Measurements from ENCODE around the gene TAP2.
A peak's percentile ranks its signal among the peaks of the same experiment; 100 is the strongest.
"Not testable (repeated sequence)": the region's sequence is repeated elsewhere in the genome, so short reads cannot be mapped to it uniquely, and the experiment has no call there.

Gene TAP2

GRCh38 chr6:32832535-32832934, 6.0 kb downstream of the TAP2 start:
- no peak for FAIRE-seq

DNA sequence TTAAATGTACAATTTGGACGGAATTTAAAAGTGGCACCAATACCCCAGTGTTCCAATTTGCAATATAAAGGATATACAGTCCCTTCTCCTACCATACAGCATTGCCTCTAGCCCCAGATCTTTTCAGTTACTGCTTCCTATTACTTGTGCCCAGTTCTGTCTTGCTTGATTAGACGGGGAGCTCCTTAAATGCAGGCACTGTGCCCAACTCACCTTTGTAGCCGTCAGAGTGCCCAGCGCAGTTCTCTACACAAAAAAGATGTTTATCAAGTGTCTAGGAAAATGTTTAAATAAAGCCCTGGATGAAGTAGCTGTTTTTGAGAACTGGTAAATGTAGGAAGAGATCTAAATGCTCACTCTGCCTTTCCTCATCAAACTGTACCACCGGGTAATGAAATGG, 7.6 kb downstream of the TAP2 start:
- FAIRE-seq, result no peak

- FAIRE-seq, result no peak
Measured at GRCh38 chr6:32830017-32830416, 8.5 kb downstream of the TAP2 start.

DNA sequence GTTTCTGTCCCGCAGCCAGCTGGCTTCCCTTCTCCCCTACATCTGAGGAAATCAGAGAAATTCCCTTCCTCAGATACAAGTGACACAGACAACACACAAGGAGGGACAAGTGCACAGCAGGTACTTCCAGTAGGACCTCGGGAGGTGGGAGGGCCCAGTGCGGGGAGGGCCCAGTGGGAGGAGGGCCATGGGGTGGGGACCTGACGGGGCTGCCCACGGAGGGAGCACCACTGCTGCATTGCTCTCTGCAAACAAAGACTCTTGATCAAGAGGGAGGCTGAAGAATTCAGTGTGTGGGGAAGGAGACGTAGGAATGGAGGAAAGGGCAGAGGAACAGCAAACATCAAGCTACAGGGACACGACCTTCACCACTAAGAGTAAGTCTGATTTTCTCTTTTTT, 9.0 kb downstream of the TAP2 start:
- no peak for FAIRE-seq

GRCh38 chr6:32827025-32827424, 11.5 kb downstream of the TAP2 start:
- FAIRE-seq, result no peak

DNA sequence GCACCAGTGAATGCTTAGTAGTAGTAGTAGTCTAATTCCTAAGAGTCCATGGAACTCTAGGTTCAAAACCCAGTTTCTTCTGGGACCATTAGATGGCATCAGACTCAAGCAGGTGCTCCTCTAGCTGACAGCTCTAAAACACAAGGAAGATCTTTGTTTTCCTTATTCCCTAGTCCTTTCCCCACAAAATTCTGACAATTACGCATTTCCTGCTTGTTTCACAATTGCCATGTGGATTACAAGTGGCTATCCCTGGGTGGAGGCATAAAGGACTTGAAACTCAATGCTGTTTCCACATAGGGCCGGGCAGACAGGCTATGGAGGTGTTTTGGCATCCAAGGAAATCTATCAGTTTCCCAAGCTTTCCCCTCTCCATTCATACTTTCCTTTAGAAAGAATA, 12.6 kb downstream of the TAP2 start:
- FAIRE-seq, result peak; percentile 25

DNA sequence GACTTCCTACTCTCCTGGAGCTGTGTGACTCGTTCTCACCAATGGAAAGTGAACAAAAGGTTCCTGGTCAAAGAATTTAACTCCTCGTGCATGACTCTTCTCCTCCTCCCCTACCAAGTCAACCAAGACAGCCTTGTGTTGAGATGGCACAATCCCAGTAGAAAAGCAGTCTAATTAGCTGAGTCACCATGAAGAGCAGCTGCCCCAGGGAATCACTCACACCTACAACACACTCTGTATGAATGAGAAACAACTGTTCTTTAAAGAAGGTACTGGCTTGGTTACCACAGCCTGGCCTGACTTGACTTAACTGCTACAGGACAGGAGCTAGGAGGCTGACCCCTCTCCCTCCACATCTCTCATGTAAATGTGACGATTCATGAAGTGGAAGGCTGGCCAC, 18.8 kb downstream of the TAP2 start:
- FAIRE-seq, result no peak

- FAIRE-seq, result no peak
Measured at GRCh38 chr6:32818867-32819266, 19.7 kb downstream of the TAP2 start.

- FAIRE-seq, result peak; percentile 74
Measured at GRCh38 chr6:32816746-32817204, 21.8 kb downstream of the TAP2 start, which contains the start of gene HLA-DOB. TSS of gene HLA-DOB (minus strand) at chr6:32817002. CDS start at chr6:32816951, 51 bp downstream.

DNA sequence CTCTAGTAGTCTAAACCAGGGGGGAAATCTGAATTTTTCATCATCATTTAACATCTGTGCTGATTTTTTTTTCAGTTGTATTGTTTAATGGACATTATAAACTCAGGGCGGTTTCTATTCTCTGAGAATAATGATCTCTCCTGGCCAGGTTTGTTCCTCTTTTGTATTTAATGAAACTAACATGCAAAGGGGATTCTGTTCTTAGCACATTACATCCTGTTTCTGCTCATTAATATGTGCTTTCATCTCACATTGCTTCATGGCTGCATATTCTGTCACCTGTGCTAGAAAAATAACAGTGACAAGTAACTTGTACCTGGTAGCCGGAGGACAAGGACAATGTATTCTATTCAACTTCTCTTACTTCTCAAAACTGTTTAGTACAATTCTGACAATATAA, 22.5 kb downstream of the TAP2 start:
- no peak for FAIRE-seq

GRCh38 chr6:32815115-32815514, 23.4 kb downstream of the TAP2 start:
- FAIRE-seq, result no peak

DNA sequence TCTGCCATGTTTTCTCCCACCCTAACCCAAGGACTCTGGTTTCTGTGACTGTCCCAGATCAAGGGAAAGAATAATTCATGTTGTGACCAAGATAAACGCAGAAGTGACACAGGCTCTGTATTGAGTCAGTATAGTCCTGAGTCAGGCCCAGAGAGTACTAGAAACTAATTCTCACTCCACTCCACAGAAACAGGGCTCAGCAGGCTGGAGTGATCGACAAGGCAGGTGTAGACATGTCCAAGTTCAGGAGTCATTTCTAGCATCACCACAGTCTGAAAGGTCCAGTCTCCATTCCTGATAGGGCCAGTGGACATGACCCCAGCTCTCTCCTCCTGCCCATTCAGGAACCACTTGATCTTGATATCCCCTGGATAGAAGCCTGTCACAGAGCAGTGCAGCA, 24.4 kb downstream of the TAP2 start:
- no peak for FAIRE-seq

DNA sequence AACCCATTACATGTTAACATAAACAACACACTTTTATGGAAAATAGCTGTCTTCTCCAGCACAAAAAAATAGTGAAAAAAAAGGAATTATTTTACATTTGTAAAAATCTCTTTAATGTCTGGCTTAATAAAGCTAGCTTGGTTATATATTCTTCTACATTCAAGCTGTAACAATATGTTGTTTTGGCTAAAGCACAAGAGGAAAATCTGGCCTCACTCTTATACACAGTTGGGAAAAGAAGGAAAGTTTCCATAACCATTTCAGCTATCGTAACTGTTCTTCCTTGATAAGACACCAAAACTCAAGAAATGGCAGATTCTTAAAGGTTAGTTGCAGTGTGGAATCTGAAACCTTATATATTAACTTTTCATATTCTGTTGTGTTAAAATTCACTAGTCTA, 29.4 kb downstream of the TAP2 start:
- peak; percentile 22 for FAIRE-seq

- no peak for FAIRE-seq
Measured at GRCh38 chr6:32807020-32807580, 31.4 kb downstream of the TAP2 start.

DNA sequence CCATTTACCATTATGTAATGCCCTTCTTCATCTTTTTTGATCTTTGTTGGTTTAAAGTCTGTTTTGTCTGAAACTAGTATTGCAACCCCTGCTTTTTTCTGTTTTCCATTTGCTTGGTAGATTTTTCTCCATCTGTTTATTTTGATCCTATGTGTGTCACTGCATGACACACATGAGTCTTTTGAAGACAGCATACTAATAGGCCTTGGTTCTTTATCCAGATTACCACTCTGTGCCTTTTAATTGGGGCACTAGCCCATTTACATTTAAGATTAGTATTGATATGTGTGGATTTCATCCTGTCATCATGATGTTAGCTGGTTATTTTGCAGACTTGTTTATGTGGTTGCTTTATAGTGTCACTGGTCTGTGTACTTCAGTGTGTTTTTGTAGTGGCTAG, 33.1 kb downstream of the TAP2 start:
- not testable (repeated sequence) for FAIRE-seq

DNA sequence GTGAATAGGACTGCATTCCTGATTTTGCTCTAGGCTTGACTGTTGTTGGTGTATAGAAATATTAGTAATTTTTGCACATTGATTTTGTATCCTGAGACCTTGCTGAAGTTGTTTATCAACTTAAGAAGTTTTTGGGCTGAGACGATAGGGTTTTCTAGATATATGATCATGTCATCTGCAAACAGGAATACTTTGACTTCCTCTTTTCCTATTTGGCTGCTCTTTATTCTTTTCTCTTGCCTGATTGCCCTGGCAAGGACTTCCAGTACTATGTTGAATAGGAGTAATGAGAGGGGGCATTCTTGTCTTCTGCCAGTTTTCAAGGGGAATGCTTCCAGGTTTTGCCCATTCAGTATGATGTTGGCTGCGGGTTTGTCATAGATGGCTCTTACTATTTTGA, 35.1 kb downstream of the TAP2 start:
- no peak for FAIRE-seq

GRCh38 chr6:32799740-32800139, 38.8 kb downstream of the TAP2 start:
- FAIRE-seq, result no peak

GRCh38 chr6:32799168-32799567, 39.4 kb downstream of the TAP2 start:
- FAIRE-seq, result no peak

- peak; percentile 84 for FAIRE-seq
Measured at GRCh38 chr6:32796848-32797776, 41.4 kb downstream of the TAP2 start.

DNA sequence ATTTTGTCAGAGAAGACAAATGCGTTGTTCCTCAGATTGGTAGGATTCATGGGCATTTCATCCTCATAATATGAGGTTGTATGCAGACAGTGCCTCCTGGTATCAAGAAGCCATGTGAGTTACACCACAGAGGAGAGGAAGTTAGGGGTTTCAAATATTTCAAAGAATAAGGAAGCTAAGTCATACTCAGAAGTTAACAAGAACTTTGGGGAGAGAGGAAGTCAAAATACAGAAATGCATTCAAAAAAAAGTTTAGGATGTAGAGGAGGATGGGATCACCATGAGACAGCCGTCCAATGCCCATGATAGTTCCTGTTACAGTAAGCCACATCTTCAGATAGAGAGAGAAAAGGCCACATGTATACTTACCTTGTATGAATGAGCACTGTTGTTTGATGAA, 44.0 kb downstream of the TAP2 start:
- no peak for FAIRE-seq

GRCh38 chr6:32792901-32793435, 45.6 kb downstream of the TAP2 start:
- FAIRE-seq, result no peak

DNA sequence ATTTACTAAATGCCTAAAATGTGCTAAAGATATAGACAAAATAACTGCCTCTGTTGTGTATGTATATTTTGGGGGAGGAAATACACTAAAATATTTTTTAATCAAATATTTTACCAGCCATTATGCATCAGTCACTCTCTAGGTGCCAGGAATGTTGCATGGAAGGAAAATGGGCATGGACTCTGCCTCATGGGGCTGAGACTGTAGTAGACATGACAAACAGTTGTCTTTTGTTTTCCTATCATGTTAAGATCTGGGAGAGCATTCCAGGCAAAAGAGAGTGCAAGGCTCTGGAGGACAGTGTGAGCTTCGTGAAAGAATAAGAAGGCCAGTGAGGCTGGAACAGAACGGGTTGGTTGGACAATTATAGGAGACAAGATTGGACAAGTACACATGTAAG, 48.2 kb downstream of the TAP2 start:
- FAIRE-seq, result no peak
